NK-92 (cell line): ENCODE results near the gene ZSCAN2.

Experiments
- DNase-seq: peaks from one replicate; lab custom pipeline; 2025; ENCODE audit not compliant: unreplicated experiment; lab: John Stamatoyannopoulos, UW

The ZSCAN2 gene

DNA sequence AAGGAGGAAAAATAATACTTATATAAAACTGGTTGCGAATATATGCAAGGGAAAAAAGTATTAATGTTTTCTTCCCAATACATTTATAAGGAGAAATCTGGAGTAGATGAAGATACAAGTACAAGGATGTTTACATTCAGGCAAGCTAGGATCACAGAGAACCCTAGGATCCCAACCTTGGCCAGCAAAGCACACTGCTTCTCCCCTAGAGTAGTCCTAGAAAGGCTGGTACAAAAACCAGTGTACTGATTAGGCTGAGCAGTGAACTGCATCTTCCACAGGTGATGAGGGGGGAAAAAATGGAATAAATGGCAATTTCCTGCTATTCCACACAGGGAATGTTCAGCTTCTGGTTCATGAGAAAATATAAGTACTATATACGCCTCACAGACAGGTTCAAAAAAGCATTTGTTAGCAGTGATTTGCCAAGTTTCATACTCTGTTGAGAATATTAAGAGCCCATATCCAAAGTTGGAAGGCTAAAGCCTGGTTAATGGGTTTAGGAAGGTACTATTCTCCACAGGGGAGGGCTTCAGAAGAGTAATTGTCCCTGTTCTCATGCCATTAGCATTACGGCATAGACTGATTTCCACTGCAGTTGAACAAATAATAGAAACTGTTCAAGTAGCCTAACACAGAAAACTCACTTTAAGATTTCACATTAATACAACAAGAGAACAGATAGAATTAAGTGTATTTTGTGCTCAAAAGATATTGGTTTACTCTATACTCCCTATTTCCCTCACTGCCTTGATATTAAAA, 67.6 kb downstream of the ZSCAN2 start:
- no peak for DNase-seq

DNA sequence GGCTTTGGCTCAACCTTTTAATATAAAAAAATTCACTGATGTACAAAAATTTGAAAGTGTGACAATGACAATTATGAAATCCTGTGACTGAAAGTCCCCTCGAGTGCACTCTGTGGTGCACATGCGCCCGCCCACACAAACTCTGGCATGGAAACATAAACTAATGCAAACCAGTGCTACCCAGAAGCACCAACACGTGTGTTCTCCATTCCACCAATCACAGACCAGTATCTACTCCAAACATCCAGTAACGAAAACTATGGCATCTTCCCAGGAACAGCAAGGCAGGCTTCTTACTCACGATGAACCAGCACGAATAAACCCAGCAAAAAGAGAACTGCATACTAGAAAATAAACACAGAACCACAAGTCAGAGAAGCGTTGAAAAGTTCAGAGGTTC, 68.9 kb downstream of the ZSCAN2 start:
- DNase-seq: no peak

DNA sequence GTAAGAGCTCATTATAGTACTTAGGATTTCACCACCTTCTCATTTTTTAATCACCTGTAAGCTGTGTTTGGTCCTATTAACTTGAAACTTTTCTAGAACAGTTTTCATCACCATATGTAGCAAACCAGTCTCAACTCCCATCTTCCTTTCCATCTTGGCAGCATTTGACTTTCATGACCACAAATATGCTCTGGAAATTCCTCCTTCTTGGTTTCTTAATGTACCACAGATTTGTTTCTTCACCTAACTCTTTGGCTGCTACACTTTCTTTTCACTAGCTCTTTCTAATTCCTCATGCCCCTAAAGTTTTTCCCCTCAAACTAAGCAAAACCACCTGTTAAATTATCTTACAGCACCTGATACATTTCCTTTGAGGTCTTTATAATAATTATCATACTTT, 70.4 kb downstream of the ZSCAN2 start:
- no peak for DNase-seq
